Measurements from ENCODE around the gene ELANE.
"Not testable (repeated sequence)": the region's sequence is repeated elsewhere in the genome, so short reads cannot be mapped to it uniquely, and the experiment has no call there.

Gene ELANE

GRCh38 chr19:813219-814151, 38.6 kb upstream of the ELANE start:
- DNase-seq = no peak

DNA sequence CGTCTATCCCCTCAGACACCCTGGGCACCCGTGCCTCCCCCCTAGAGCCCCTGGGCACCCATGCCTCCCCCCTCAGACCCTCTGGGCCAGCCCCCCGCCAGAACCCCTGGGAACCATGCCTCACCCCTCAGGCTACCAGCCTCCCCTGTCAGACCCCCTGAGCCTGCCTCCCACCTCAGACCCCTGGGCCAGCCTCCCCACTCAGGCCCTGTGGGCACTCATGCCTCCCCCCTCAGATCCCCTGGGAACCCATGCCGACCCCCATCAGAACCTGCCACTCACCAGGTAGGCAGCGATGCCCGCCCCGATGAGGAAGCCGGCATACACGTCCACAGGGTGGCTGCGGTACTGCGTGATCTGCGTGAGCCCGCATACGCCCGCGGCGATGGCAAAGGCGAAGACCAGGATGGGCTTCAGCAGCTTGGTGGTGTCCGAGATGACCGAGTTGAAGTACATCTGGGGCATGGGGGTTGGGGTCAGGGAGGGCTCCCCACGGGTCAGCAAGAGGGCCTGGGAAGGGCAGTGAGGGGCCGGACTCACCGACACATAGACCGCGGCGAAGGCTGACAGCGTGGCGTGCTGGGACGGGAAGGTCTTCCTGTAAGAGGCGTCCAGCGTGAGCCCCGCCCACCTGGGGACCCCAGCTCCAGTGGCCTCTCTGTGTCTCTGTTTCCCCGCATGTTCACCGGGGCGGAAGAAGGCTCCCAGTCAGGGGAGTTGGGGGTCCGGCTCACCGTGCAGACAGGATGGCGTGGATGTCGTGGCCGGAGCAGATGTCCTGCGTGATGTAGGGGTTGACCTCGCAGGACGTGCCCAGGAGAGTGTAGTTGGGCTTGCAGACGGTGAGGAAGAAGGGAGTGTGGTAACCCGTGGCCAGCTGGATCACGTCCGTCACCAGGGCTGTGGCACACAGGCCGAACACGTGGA, 37.7 kb upstream of the ELANE start:
- no peak for DNase-seq

- DNase-seq = no peak
Observed at GRCh38 chr19:815079-815774, 36.9 kb upstream of the ELANE start.

DNA sequence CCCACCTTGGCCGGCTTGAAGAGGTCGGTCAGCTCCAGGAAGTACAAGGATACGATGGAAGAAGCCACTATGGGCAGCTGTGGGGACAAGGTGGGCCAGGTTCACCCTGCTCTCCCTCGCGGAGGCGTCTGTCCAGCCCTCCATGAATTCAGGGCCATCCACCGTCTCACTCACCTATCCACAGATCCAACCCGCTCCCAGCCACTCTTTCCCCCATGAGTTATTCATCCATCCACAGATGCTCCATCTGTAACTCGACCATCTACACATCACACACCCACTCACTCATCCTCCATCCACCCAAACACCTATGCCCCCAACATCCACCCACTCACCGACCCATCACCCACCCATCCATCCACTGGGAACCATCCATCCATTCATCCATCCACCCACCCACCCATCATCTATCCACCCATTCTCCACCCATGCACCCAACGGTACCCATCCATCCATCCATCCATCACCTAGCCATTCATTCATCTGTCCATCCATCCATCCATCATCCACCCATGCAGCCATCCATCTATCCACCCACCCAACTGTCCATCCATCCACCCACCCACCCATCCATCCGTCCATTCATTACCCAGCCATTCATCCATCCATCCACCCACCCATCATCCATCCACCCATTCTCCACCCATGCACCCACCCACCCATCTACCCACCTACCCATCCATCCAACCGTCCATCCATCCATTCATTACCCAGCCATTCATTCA, 36.2 kb upstream of the ELANE start:
- no peak for DNase-seq

DNA sequence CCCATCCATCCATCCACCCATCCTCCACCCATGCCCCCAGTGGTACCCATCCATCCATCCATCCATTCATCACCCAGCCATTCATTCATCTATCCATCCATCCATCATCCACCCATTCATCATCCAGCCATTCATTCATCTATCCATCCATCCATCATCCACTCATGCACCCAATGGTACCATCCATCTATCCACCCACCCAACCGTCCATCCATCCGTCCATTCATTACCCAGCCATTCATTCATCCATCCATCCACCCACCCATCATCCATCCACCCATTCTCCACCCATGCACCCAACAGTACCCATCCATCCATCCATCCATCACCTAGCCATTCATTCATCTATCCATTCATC, 35.6 kb upstream of the ELANE start:
- DNase-seq = no peak

DNA sequence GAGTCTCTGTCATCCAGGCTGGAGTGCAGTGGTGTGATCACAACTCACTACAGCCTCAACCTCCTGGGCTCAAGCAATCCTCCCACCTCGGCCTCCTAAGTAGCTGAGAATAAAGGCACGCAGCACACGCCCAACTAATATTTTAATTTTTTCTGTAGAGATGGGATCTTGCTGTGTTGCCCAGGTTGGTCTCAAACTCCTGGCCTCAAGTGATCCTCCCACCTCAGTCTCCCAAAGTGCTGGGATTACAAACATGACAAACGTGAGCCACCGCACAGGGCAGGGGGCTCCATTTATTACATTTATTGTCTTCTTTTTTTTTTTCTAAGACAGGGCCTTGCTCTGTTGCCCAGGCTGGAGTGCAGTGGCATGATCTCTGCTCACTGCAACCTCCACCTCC, 31.9 kb upstream of the ELANE start:
- DNase-seq = not testable (repeated sequence)

GRCh38 chr19:821231-821824, 30.8 kb upstream of the ELANE start:
- DNase-seq = no peak

DNA sequence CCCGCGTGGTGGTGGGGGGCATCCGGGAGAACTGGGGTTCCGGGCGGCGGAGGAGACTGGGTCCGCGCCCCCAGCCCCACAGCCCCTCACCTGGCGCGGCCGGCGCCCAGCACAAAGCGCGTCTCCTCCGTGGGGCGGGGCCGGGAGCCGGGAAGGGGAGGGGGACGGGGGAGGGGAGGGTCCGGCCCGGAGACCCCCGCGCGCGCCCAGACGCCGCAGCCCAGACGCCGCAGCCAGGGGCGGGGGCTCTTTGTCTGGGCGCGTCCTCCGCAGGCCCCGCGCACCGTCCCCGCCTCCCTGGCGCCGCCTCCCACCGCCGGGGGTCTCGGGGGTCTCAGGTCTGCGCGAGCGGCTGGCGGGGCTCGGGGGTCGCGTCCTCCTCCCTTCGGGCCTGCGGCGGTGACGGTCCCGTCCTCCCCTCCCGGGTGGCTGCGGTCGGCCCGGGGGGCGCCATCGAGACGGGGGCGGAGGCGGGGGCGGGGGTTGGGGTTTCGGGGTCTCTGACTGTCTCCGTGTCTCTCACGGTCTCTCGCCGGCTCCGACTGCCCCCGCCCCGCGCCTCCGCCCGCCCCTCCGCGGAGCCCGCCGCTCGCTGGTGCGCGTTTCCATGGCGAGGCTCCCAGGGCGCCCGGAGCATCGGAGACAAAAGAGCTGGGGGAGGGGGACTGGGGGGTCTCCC, 30.1 kb upstream of the ELANE start, which contains the start of gene PLPPR3:
PLPPR3 (minus strand) TSS at position 131 of the 679 bp plus-strand sequence. CDS start 396 bp downstream, outside the sequence.
- peak in 4 of 56 donors; percentile 19 to 58 (median 42) for DNase-seq

GRCh38 chr19:823565-824121, 28.5 kb upstream of the ELANE start:
- DNase-seq = no peak

- DNase-seq = no peak
Observed at GRCh38 chr19:824885-825284, 27.2 kb upstream of the ELANE start.

DNA sequence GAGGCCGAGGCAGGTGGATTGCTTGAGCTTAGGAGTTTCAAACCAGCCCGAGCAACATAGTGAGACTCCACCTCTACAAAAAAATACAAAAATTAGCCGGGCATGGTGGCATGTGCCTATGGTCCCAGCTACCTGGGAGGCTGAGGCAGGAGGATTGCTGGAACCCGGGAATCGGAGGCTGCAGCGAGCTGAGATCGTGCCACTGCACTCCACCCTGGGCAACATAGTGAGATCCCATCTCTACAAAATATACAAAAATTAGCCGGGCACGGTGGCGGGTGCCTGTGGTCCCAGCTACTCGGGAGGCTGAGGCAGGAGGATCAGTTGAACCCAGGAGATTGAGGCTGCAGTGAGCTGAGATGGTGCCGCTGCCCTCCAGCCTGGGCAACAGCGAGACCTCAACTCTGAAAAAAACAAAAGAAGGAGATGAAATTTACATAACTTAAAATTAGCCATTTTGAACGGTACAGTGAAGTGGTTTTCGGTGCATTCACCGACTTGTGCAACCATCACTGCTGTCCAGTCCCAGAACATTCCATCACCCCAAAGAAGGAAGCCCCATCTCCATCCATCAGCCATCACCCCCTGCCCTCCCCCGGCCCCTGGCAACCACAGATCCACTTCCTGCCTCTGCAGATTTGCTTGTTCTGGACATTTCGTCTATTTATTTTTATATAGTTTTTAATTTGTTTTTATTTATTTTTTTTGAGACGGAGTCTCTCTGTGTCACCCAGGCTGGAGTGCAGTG, 26.0 kb upstream of the ELANE start:
- DNase-seq = no peak

GRCh38 chr19:827314-827709, 24.8 kb upstream of the ELANE start:
- no peak for DNase-seq

GRCh38 chr19:827710-828321, 24.3 kb upstream of the ELANE start, which contains the start of gene AZU1:
Gene AZU1 (plus strand): TSS chr19:827837. CDS start chr19:827847, 10 bp downstream.
- no peak for DNase-seq

- DNase-seq = no peak
Observed at GRCh38 chr19:829129-829758, 22.9 kb upstream of the ELANE start.

DNA sequence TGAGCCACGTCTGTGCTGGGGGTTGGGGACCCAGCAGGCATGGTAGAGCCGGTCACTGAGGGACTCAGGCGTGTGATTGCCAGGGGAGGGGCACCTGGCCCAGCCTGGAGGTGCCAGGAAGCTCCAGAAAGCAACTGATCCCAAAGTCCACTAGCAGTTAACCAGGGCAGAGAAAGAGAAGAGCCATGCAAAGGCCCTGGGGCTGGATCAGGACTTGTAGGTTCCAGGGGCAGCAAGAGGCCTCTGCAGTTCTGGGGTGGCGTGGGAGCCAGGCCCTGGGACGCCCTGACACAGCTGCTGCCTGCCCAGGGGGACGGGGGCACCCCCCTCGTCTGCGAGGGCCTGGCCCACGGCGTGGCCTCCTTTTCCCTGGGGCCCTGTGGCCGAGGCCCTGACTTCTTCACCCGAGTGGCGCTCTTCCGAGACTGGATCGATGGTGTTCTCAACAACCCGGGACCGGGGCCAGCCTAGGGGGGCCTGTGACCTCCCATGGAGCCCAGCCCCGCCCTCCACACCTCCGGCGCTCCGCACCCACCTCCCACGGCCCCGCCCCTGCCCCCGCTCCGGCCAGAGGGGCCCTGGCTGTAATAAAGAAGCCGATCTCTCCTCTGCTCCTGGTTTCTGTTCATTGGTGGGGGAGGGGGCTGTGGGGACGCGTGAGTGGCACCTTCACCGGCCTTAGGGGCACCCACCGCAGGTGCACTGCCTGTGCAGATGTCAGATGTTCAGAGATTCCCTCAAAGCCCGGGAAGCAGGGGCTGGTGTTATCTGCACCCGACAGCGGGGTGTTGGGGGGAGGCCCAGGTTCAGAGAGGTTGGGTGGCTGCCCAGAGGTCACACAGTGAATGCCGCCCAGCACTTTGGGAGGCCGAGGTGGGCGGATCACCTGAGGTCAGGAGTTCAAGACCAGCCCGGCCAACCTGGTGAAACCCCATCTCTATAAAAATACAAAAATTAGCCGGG, 20.4 kb upstream of the ELANE start:
- no peak for DNase-seq

DNA sequence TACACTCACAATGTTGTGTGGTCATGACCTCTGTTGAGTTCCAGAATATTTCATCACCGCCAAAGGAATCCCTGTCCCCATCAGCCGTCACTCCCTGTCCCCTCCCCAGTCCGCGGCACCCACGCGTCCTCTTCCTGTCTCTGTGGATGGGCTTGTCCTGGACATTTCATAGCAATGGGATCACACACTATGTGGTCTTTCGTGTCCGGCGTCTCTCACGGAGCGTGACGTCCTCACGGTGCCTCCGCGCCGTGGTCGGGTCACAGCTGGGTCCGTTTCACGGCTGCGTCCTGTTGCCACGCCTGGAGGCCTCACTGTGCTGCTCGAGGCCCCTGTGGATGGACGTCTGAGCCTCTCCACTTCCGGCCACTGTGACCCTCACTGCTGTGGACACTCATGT, 17.9 kb upstream of the ELANE start:
- DNase-seq = no peak

Measured in nucleus accumbens (tissue), 56 donors.